Psoas muscle (tissue), 8 donors: ENCODE results near the gene OCIAD1. TPM values are rescaled to one million over a fixed set of nuclear protein-coding genes. Genes with fewer than 3 reads are reported as not detected.

Experiments used
- ATAC-seq, 4 donors: fragments of 200-7000 bp; cut with Tn5 transposase; one replicate each; pipeline ENCODE4 v1.9.1; 2020; ENCODE audit warnings: moderate library complexity in 3 of 4, mild to moderate bottlenecking in 2 of 4
- DNase-seq, 2 donors: peaks; one replicate each; pipeline ENCODE4 v3.0.0-alpha.2; 2020
- H3K27ac ChIP-seq: fragments of 200-600 bp; one replicate; pipeline ENCODE4 v1.8.0; 2022
- H3K27me3 ChIP-seq, 3 donors: fragments of 200-600 bp in 1 of 3; one replicate each; pipeline versions ENCODE4 v1.6.1 to v1.8.0; 2013 to 2022; ENCODE audit warnings: low read length in 2 of 3, mild to moderate bottlenecking in 2 of 3, moderate library complexity in 1 of 3; ENCODE audit not compliant: insufficient read depth in 3 of 3
- H3K36me3 ChIP-seq, 2 donors: fragments of 200-600 bp in 1 of 2; one replicate each; pipeline versions ENCODE4 v1.6.1 to v1.8.0; 2013 to 2022; ENCODE audit warnings: low read depth in 1 of 2, mild to moderate bottlenecking in 1 of 2, moderate library complexity in 1 of 2; ENCODE audit not compliant: insufficient read depth in 1 of 2
- H3K4me1 ChIP-seq: fragments of 200-600 bp; one replicate; pipeline ENCODE4 v1.8.0; 2022
- H3K4me3 ChIP-seq: fragments of 200-600 bp; one replicate; pipeline ENCODE4 v1.8.0; 2022; ENCODE audit warnings: mild to moderate bottlenecking
- H3K9me3 ChIP-seq: fragments of 200-600 bp; one replicate; pipeline ENCODE4 v1.8.0; 2022
- WGBS, 3 donors: extraction: QIAGEN DNeasy Blood & Tissue Kit; methylation state at CpG; one replicate each; pipeline versions ENCODE4 v1.1.6 to v1.1.7; 2013; 5-methylcytosine and 5-hydroxymethylcytosine counted together
- intact Hi-C, 2 donors: fragments of 100-400 bp; cut with DNase I; formaldehyde crosslinking; loops; one replicate each; pipeline versions ENCODE4 v1.11.0 to v1.14.2; 2022
- polyA plus RNA-seq, 3 donors: library from polyadenylated mRNA; stranded (reverse); fragments of 200-250 nt; gene quantifications; one replicate each; pipeline ENCODE4 v1.2.3, GENCODE V29; 2013
- total RNA-seq, 4 donors: library from RNA; stranded (reverse); fragmentation: NEBNext Ultra II Directional in 2 of 4; extraction: Animal tissue kit (Norgen Biotek cat#: 25700) in 2 of 4; gene quantifications; one replicate each; pipeline versions ENCODE4 v1.2.1 to v1.2.4, GENCODE V29; 2021 to 2023
- TF ChIP-seq, protein P1 (sequence below): fragments of 200-600 bp; IDR thresholded peaks from one replicate; pipeline ENCODE4 v1.8.0; 2022; ENCODE audit warnings: antibody characterized with exemption
- donor health status: healthy with polysubstance abuse.
- donor health status: DM: no; HTN: no; CAD: no; lungs with moderate emphysema.
- donor health status: Bipolar disorder and iron deficiency.
- donor health status: healthy.
- donor health status: DM: yes; HTN: yes; CAD: no.
- donor health status: DM: no; HTN: no; CAD: no.
- donor health status: DM: no; HTN: no; CAD: no.
- donor health status: DM: yes; HTN: yes; CAD: no.

The OCIAD1 gene
- total and polyA plus RNA-seq, 7 donors, result 106 to 160 (median 121) TPM

DNA sequence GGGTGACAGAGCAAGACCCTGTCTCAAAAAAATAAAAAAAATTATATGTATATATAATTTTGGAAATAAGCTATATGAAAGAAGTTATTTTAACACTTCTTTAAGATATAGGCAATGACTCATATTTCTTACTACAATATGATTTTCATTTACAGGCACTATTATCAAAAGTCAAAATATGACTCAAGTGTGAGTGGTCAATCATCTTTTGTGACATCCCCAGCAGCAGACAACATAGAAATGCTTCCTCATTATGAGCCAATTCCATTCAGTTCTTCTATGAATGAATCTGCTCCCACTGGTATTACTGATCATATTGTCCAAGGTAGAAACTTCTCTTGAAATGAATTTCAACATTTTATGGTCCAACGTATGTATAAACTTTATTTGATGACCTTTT lies 20.8 kb downstream of the OCIAD1 start:
- peaks cover 17 to 95% of the 10 kb centered on the region in 2 donors for H3K36me3 ChIP-seq
- intact Hi-C loops, result loop anchor here in 1 of 2 donors (10.0 kb wide), 1 partner anchor 267 kb away; no protein-coding TSS in a partner anchor
- H3K9me3 ChIP-seq, result no peaks in the 10 kb centered on the region
- no peak overlapping the region for H3K4me3 ChIP-seq
- no peaks in the 10 kb centered on the region for H3K4me1 ChIP-seq
- TF ChIP-seq, protein P1, sequence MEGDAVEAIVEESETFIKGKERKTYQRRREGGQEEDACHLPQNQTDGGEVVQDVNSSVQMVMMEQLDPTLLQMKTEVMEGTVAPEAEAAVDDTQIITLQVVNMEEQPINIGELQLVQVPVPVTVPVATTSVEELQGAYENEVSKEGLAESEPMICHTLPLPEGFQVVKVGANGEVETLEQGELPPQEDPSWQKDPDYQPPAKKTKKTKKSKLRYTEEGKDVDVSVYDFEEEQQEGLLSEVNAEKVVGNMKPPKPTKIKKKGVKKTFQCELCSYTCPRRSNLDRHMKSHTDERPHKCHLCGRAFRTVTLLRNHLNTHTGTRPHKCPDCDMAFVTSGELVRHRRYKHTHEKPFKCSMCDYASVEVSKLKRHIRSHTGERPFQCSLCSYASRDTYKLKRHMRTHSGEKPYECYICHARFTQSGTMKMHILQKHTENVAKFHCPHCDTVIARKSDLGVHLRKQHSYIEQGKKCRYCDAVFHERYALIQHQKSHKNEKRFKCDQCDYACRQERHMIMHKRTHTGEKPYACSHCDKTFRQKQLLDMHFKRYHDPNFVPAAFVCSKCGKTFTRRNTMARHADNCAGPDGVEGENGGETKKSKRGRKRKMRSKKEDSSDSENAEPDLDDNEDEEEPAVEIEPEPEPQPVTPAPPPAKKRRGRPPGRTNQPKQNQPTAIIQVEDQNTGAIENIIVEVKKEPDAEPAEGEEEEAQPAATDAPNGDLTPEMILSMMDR, result no peak
- DNase-seq (no peak), ATAC-seq (no peak)
- WGBS, 3 donors, result 79 to 93% (median 80%) methylated on average over 1 of the region's 1 CpG
- H3K27me3 ChIP-seq, result no peaks in the 10 kb centered on the region
- H3K27ac ChIP-seq, result no peak overlapping the region

DNA sequence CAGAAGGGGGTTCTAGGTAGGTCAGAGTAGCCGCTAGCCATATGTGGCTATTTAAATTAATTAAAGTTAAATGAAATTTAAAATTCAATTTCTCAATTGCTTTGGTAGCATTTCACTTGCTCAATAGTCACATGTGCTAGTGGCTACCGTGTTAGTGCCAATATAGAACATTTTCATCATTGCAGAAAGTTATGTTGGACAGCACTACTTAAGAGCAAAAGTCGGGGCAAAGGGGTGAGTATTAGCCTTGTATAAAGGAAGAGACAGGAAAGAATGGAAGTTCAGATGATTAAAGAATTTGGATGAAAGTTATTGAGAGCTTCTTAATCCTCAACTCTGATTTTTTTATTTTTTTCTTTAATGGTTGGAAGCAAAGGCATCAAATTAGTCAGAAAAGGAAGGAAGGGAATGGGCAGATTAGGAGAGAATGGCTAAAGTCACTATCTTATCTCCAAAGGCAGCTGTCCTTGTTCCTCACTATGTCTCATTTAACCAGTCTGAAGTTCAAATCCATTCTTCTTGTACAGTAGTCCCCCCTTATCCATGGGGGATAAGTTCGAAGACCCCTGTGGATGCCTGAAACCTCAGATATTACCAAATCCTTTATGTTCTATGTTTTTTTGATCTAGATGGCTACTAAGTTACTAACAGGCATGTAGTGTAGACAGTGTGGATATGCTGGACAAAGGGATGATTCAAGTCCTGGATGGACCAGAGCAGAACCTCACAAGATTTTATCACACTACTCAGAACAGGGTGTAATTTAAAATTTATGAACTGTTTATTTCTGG lies 22.9 kb downstream of the OCIAD1 start:
- no peak for DNase-seq
- WGBS, 3 donors, result 91 to 96% (median 93%) methylated on average over 4 of the region's 4 CpGs
- intact Hi-C loops, result loop anchor here in 1 of 2 donors (10.0 kb wide), 1 partner anchor 269 kb away; no protein-coding TSS in a partner anchor
- no peak overlapping the region for H3K4me3 ChIP-seq
- peaks cover 17 to 100% of the 10 kb centered on the region in 2 donors for H3K36me3 ChIP-seq
- H3K27me3 ChIP-seq, result no peaks in the 10 kb centered on the region
- no peaks in the 10 kb centered on the region for H3K9me3 ChIP-seq
- ATAC-seq, result no peak
- H3K27ac ChIP-seq, result no peak overlapping the region
- H3K4me1 ChIP-seq, result no peaks in the 10 kb centered on the region
- TF ChIP-seq, protein P1, result no peak

DNA sequence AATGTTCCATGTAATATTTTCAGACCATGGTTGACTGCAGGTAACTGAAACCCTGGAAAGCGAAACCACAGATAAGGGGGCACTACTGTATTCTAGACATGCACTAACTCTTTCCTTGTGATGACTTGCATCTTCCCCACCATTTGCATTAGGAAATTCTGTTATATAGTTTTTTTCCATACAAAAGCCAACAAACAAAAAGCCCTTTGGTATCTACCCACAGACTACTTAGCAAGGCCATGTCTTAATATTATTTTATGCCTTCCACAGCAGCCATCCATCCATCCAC lies 23.5 kb downstream of the OCIAD1 start:
- no peaks in the 10 kb centered on the region for H3K4me1 ChIP-seq
- no peak overlapping the region for H3K27ac ChIP-seq
- no peaks in the 10 kb centered on the region for H3K9me3 ChIP-seq
- TF ChIP-seq, protein P1, result no peak
- intact Hi-C loops, result loop anchor here in 1 of 2 donors (10.0 kb wide), 1 partner anchor 270 kb away; no protein-coding TSS in a partner anchor
- WGBS, 3 donors, result 95 to 100% (median 99%) methylated on average over 1 of the region's 1 CpG
- no peak overlapping the region for H3K4me3 ChIP-seq
- ATAC-seq (no peak), DNase-seq (no peak)
- H3K36me3 ChIP-seq, result peaks cover 17 to 100% of the 10 kb centered on the region in 2 donors
- H3K27me3 ChIP-seq, result no peaks in the 10 kb centered on the region

DNA sequence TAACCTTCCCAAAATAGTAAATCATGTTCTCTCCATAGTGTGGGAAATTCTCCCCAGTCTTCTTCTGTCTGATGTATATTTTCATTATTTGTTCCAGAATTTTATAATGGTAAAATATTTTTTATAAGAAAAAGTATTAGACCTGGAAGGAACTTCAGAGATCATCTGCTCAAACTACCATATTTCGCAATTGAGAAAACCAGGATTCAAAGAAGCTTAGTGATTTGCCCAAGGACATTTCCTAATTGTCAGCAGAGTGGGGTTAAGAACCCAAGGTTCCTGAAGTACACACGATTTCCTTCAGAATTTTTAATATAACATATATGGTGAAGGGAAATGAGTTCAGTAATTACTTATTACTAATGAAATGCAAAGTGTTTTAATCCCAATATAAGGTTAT lies 24.1 kb downstream of the OCIAD1 start:
- no peaks in the 10 kb centered on the region for H3K9me3 ChIP-seq
- ATAC-seq (no peak), DNase-seq (no peak)
- no peak overlapping the region for H3K27ac ChIP-seq
- WGBS, 3 donors, result 87 to 93% (median 91%) methylated on average over 2 of the region's 2 CpGs
- H3K27me3 ChIP-seq, result no peaks in the 10 kb centered on the region
- intact Hi-C loops, result loop anchor here in 1 of 2 donors (10.0 kb wide), 1 partner anchor 270 kb away; no protein-coding TSS in a partner anchor
- TF ChIP-seq, protein P1, result no peak
- H3K4me3 ChIP-seq, result no peak overlapping the region
- H3K4me1 ChIP-seq, result no peaks in the 10 kb centered on the region
- H3K36me3 ChIP-seq, result peaks cover 17 to 100% of the 10 kb centered on the region in 2 donors
